Testis (tissue), 3 donors: ENCODE results near the gene AGBL1. TPM values are rescaled to one million over a fixed set of nuclear protein-coding genes. Genes with fewer than 3 reads are reported as not detected.

ENCODE experiments used
- DNase-seq: peaks from one replicate; pipeline ENCODE4 v3.0.0-alpha.2; 2019
- H3K27ac ChIP-seq, 2 donors: fragments of 200-600 bp; sonication (generic); one replicate each; pipeline ENCODE4 v1.5.1; 2019
- H3K27me3 ChIP-seq: fragments of 200-600 bp; sonication (generic); one replicate; pipeline ENCODE4 v1.5.1; 2019
- H3K36me3 ChIP-seq: fragments of 200-600 bp; sonication (generic); one replicate; pipeline ENCODE4 v1.5.1; 2017; ENCODE audit warnings: low read depth; ENCODE audit errors: missing control alignments
- H3K4me1 ChIP-seq: fragments of 200-600 bp; sonication (generic); one replicate; pipeline ENCODE4 v1.5.1; 2019
- H3K4me3 ChIP-seq, 2 donors: fragments of 200-600 bp; sonication (generic); one replicate each; pipeline ENCODE4 v1.5.1; 2017 to 2019
- H3K9me3 ChIP-seq: fragments of 200-600 bp; sonication (generic); one replicate; pipeline ENCODE4 v1.5.1; 2017
- CTCF ChIP-seq, 3 experiments: fragments of 450-650 bp in 2 of 3; fragments of 200-600 bp in 1 of 3; sonication (generic) in 1 of 3; IDR thresholded peaks; one replicate each; pipeline ENCODE4 v1.5.1; 2016 to 2019; ENCODE audit warnings: antibody characterized with exemption in 3 of 3, mild to moderate bottlenecking in 2 of 3, moderate library complexity in 1 of 3
- POLR2A ChIP-seq: fragments of 450-650 bp; IDR thresholded peaks from one replicate; pipeline ENCODE4 v1.6.1; 2017; ENCODE audit warnings: antibody characterized with exemption, mild to moderate bottlenecking, moderate library complexity
- WGBS, 2 donors: methylation state at CpG; one replicate each; pipeline ENCODE4 v1.1.5; 2018; 5-methylcytosine and 5-hydroxymethylcytosine counted together
- intact Hi-C: fragments of 100-400 bp; cut with DNase I; formaldehyde crosslinking; loops from one replicate; pipeline ENCODE4 v1.15.1; 2023; ENCODE audit warnings: low total_unique reads
- polyA plus RNA-seq: library from polyadenylated mRNA; stranded (reverse); fragments of 350-450 nt; fragmentation: Illumina TruSeq; extraction: RNeasy Lipid Tissue Mini Kit (QIAGEN cat#74804); gene quantifications from one replicate; pipeline ENCODE4 v1.2.3, GENCODE V29; 2014; ENCODE audit warnings: low read depth, low replicate concordance; ENCODE audit not compliant: insufficient read depth
- total RNA-seq, 2 donors: library from RNA; depleted of rRNA; stranded (reverse); fragments of >200 nt; gene quantifications; one replicate each; pipeline ENCODE4 v1.2.3, GENCODE V29; 2016

Gene AGBL1
- total and polyA plus RNA-seq, 3 donors from 2014 or later = 0.37 to 0.94 (median 0.70) TPM

GRCh38 chr15:86295511-86295910, 215.8 kb downstream of the AGBL1 start:
- Histone ChIP-seq H3K4me1 (no peaks in the 10 kb centered on the region), H3K27me3 (no peaks in the 10 kb centered on the region), H3K4me3 (no peak overlapping the region), H3K27ac (no peak overlapping the region), H3K9me3 (no peaks in the 10 kb centered on the region), H3K36me3 (no peaks in the 10 kb centered on the region)
- 85 to 89% methylated on average over 1 of the region's 1 CpG for WGBS, 2 donors
- TF ChIP-seq CTCF (IDR thresholded peaks at IDR 0.05) (no peak), POLR2A (no peak)
- intact Hi-C loops = no loop called here
- no peak for DNase-seq

- TF ChIP-seq CTCF (IDR thresholded peaks at IDR 0.05) = no peak
- TF ChIP-seq POLR2A = no peak
- no peaks in the 10 kb centered on the region for H3K27me3 ChIP-seq
- DNase-seq = no peak
- no peak overlapping the region for H3K4me3 ChIP-seq
- intact Hi-C loops = no loop called here
- H3K36me3 ChIP-seq = no peaks in the 10 kb centered on the region
- H3K9me3 ChIP-seq = no peaks in the 10 kb centered on the region
- H3K4me1 ChIP-seq = no peaks in the 10 kb centered on the region
- H3K27ac ChIP-seq = no peak overlapping the region
- WGBS, 2 donors = 71 to 84% methylated on average over 2 of the region's 2 CpGs
Measured at GRCh38 chr15:86296769-86297168, 217.1 kb downstream of the AGBL1 start.

- no peak for TF ChIP-seq CTCF (IDR thresholded peaks at IDR 0.05)
- no peak for TF ChIP-seq POLR2A
- Histone ChIP-seq H3K36me3 (no peaks in the 10 kb centered on the region), H3K27ac (no peak overlapping the region), H3K4me1 (no peaks in the 10 kb centered on the region), H3K27me3 (no peaks in the 10 kb centered on the region), H3K4me3 (no peak overlapping the region), H3K9me3 (no peaks in the 10 kb centered on the region)
- 60 to 77% methylated on average over 4 of the region's 4 CpGs for WGBS, 2 donors
- no peak for DNase-seq
- intact Hi-C loops = no loop called here
Measured at GRCh38 chr15:86300390-86301125, 220.9 kb downstream of the AGBL1 start.

- Histone ChIP-seq H3K4me1 (no peaks in the 10 kb centered on the region), H3K4me3 (no peak overlapping the region), H3K9me3 (no peaks in the 10 kb centered on the region), H3K27ac (no peak overlapping the region), H3K36me3 (no peaks in the 10 kb centered on the region), H3K27me3 (no peaks in the 10 kb centered on the region)
- 87 to 88% methylated on average over 9 of the region's 9 CpGs for WGBS, 2 donors
- DNase-seq = no peak
- TF ChIP-seq CTCF (IDR thresholded peaks at IDR 0.05) (no peak), POLR2A (no peak)
- intact Hi-C loops = no loop called here
Measured at GRCh38 chr15:86311568-86312280, 232.1 kb downstream of the AGBL1 start.
